Erythroblast (primary cell): ENCODE measurements around the gene OIT3.

ENCODE experiments used
- GATA1 ChIP-seq: IDR thresholded peaks from 2 replicates; pipeline ENCODE4 v1.6.1; 2011; ENCODE audit warnings: low read depth, mild to moderate bottlenecking, control low read depth, low read length, moderate library complexity
- POLR2A ChIP-seq: IDR thresholded peaks from 2 replicates; pipeline ENCODE4 v1.6.1; 2011; ENCODE audit warnings: mild to moderate bottlenecking, low read length

GRCh38 chr10:72951760-72952159, 58.2 kb downstream of the OIT3 start:
- TF ChIP-seq POLR2A (no peak), GATA1 (no peak)
